A673 (cell line): Measurements from ENCODE around the gene PNPLA5.

Experiments
- CTCF ChIP-seq: fragments of 300-800, 200-600 bp; sonication (generic); conservative IDR thresholded peaks from 2 replicates; pipeline ENCODE4 v1.5.1; 2017; ENCODE audit warnings: low read depth, mild to moderate bottlenecking, antibody characterized with exemption, low read length, moderate library complexity, mixed read lengths
- EZH2 ChIP-seq: fragments of 200-600 bp; sonication (generic); IDR thresholded peaks from 2 replicates; pipeline ENCODE4 v1.6.1; 2017; ENCODE audit warnings: borderline replicate concordance, low read depth, mild to moderate bottlenecking, mixed read lengths, antibody characterized with exemption, low read length; ENCODE audit not compliant: poor library complexity, severe bottlenecking

GRCh38 chr22:43847376-43848289 is 44.2 kb downstream of the PNPLA5 start:
- TF ChIP-seq EZH2, result no peak
- TF ChIP-seq CTCF, result no peak
